AG04450 (cell line): ENCODE data around the gene EXOSC9. TPM values are rescaled to one million over a fixed set of nuclear protein-coding genes. Genes with fewer than 3 reads are reported as not detected.

ENCODE experiments used
- CTCF ChIA-PET: fragments of 300-600, 350-600 bp; formaldehyde crosslinking; extraction: SDS; loops from one replicate; lab custom pipeline; 2022; ENCODE audit warnings: antibody characterized with exemption, inconsistent platforms; lab: Charles Lee
- POLR2A ChIA-PET: fragments of 350-600 bp; formaldehyde crosslinking; extraction: SDS; loops from one replicate; lab custom pipeline; 2021; ENCODE audit warnings: antibody characterized with exemption, inconsistent platforms; lab: Yijun Ruan, JAX
- DNase-seq: peaks from one replicate; pipeline ENCODE4 v3.0.0-alpha.2; 2011; ENCODE audit warnings: low read depth, low spot score
- H3K27ac ChIP-seq: one replicate; pipeline ENCODE4 v1.5.1; 2012; ENCODE audit warnings: low read depth, low read length, control low read depth
- H3K27me3 ChIP-seq: one replicate; pipeline ENCODE4 v1.6.0; 2012; ENCODE audit warnings: low read length; ENCODE audit not compliant: control insufficient read depth, insufficient read depth
- H3K4me3 ChIP-seq: 2 replicates; pipeline ENCODE4 v1.5.1; 2011; ENCODE audit warnings: mild to moderate bottlenecking, low read depth, low read length, control low read depth
- H3K9me3 ChIP-seq: 2 replicates; pipeline ENCODE4 v1.5.1; 2012; ENCODE audit warnings: low read length; ENCODE audit not compliant: control insufficient read depth, insufficient read depth
- polyA plus RNA-seq: library from polyadenylated mRNA; depleted of rRNA; stranded (reverse); fragments of >200 nt; gene quantifications from 2 replicates; pipeline ENCODE4 v1.2.3, GENCODE V29; 2011
- TF ChIP-seq, protein P1 (sequence below): IDR thresholded peaks from 2 replicates; pipeline ENCODE4 v1.5.1; 2011; ENCODE audit warnings: low read depth, low read length, control low read depth, inconsistent platforms

EXOSC9 gene
- polyA plus RNA-seq, 1 experiment: 34.7 TPM

DNA sequence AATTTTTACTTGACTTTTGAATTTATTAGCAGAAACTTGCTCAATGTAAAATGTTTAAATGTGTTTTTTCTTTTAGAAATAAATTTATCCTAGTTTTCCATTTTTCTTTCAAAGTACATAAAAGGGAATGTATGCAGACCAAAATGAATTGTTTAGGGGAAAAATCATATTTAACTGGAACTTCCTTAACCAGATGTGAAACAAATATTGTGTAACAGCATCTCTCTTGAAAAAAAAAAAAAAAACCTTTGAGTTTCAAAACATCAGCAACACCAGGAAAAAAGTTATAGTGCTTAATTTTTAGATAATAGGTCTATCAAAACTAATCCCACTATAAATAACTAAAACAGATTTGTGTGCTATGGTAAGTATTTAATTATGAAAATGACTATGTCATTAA lies 37.0 kb downstream of the EXOSC9 start:
- POLR2A ChIA-PET: no interaction called here
- CTCF ChIA-PET: no interaction called here
- H3K27ac ChIP-seq: no peak overlapping the region
- no peak for DNase-seq
- TF ChIP-seq, protein P1, sequence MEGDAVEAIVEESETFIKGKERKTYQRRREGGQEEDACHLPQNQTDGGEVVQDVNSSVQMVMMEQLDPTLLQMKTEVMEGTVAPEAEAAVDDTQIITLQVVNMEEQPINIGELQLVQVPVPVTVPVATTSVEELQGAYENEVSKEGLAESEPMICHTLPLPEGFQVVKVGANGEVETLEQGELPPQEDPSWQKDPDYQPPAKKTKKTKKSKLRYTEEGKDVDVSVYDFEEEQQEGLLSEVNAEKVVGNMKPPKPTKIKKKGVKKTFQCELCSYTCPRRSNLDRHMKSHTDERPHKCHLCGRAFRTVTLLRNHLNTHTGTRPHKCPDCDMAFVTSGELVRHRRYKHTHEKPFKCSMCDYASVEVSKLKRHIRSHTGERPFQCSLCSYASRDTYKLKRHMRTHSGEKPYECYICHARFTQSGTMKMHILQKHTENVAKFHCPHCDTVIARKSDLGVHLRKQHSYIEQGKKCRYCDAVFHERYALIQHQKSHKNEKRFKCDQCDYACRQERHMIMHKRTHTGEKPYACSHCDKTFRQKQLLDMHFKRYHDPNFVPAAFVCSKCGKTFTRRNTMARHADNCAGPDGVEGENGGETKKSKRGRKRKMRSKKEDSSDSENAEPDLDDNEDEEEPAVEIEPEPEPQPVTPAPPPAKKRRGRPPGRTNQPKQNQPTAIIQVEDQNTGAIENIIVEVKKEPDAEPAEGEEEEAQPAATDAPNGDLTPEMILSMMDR: no peak
- no peaks in the 10 kb centered on the region for H3K27me3 ChIP-seq
- no peak overlapping the region for H3K4me3 ChIP-seq
- H3K9me3 ChIP-seq: no peaks in the 10 kb centered on the region

DNA sequence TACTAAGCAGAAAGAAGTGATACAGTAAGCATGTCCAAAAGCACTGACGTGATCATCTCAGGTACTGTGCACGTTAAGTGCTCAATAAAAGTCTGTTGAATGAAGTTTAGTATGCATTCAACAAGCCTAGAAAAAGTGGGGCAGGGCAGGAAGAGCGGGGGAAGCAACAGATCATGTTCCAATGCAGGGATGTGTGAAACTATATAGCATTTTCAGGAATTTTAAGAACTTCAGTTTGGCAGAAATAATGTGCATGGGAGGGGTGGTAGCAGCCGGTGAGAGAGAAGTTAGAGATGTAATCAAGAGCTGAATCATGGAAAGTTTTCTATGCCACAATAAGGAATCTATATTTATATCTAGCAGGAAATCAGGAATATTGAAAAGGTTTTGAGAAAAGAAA lies 41.7 kb downstream of the EXOSC9 start:
- ChIA-PET CTCF (no interaction called here), POLR2A (no interaction called here)
- TF ChIP-seq, protein P1: no peak
- DNase-seq: no peak
- H3K27me3 ChIP-seq: no peaks in the 10 kb centered on the region
- H3K4me3 ChIP-seq: no peak overlapping the region
- H3K9me3 ChIP-seq: no peaks in the 10 kb centered on the region
- H3K27ac ChIP-seq: no peak overlapping the region

DNA sequence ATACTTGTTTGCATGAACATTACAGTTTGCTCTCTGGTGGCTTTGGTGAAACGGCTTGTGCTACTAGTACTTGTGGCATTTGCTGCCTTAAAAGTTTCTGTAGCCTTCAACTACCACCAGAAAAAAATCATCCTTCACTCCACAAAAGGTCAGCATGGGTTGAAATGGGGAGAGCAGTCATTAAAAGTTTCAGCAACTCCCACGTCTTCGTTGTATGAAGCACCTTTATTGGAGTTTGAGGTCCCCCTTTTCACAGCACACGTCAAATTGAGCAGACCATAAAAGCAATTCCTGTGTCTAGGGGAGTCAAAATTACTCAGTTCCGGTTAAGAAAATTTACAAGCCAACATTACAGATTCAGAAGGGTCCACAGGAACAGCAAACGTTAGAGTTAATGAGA lies 45.5 kb downstream of the EXOSC9 start:
- Histone ChIP-seq H3K4me3 (no peak overlapping the region), H3K27me3 (no peaks in the 10 kb centered on the region), H3K27ac (no peak overlapping the region), H3K9me3 (no peaks in the 10 kb centered on the region)
- POLR2A ChIA-PET: no interaction called here
- no peak for DNase-seq
- TF ChIP-seq, protein P1: no peak
- CTCF ChIA-PET: no interaction called here

GRCh38 chr4:121851354-121851753 lies 50.2 kb downstream of the EXOSC9 start:
- H3K27ac ChIP-seq: no peak overlapping the region
- no peaks in the 10 kb centered on the region for H3K9me3 ChIP-seq
- TF ChIP-seq, protein P1: no peak
- POLR2A ChIA-PET: no interaction called here
- no peaks in the 10 kb centered on the region for H3K27me3 ChIP-seq
- CTCF ChIA-PET: no interaction called here
- no peak for DNase-seq
- H3K4me3 ChIP-seq: no peak overlapping the region

DNA sequence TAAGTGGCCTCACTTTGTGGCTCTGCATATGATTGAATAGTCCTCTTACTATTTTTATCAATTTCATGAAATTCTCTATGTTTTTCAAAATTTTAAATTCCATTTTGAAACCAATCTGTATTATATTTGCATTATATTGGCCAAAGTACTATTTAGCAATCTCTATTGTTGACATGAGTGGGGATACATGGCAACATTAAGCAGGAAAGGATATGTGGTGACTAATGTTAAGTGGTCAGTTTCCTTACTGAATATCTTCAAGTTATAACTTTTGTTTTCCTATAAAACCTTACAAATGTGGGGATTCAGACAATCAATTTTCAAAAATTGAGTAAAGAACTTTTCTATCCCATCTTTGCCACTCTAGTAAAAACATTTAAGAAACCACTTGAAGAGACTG lies 59.0 kb downstream of the EXOSC9 start:
- TF ChIP-seq, protein P1: no peak
- CTCF ChIA-PET: interaction anchor here (0.8 kb wide), 1 partner anchor 41 kb away, joined by 3 read pairs; no protein-coding TSS in a partner anchor
- POLR2A ChIA-PET: no interaction called here

More for the DNA sequence above, 59.0 kb downstream of the EXOSC9 start:
- DNase-seq: no peak
- no peaks in the 10 kb centered on the region for H3K9me3 ChIP-seq
- no peak overlapping the region for H3K27ac ChIP-seq
- no peak overlapping the region for H3K4me3 ChIP-seq
- H3K27me3 ChIP-seq: no peaks in the 10 kb centered on the region
